Endothelial cell of umbilical vein (primary cell): ENCODE results near the gene OLFM1. TPM values are rescaled to one million over a fixed set of nuclear protein-coding genes. Genes with fewer than 3 reads are reported as not detected.

Experiments used
- BruUV-seq: library from RNA; stranded (reverse); fragments of 400-500 nt; replicated peaks from 2 replicates; lab custom pipeline; 2021; lab: Mats Ljungman, UMichigan
- CTCF ChIA-PET: fragments of 300-600, 350-600 bp; sonication (Branson Sonifier 250); formaldehyde crosslinking; loops from one replicate; lab custom pipeline; 2021; ENCODE audit warnings: antibody characterized with exemption, inconsistent platforms; lab: Charles Lee
- POLR2A ChIA-PET: fragments of 300-600, 350-600 bp; sonication (Branson Sonifier 250); formaldehyde crosslinking; loops from one replicate; lab custom pipeline; 2021; ENCODE audit warnings: antibody characterized with exemption, inconsistent platforms; lab: Charles Lee
- DNase-seq: peaks from one replicate; pipeline ENCODE4 v3.0.0-alpha.2; 2011; ENCODE audit warnings: low read depth, low spot score
- FAIRE-seq: peaks from 2 replicates; lab custom pipeline; 2011; peaks lifted over from hg19 to GRCh38; lab: Jason Lieb, UNC
- H2AFZ ChIP-seq: 2 replicates; pipeline ENCODE4 v1.6.0; 2012; ENCODE audit warnings: low read depth, low read length, control low read depth, inconsistent platforms
- H3K27ac ChIP-seq: 2 replicates; pipeline ENCODE4 v1.5.1; 2011; ENCODE audit warnings: low read depth, mild to moderate bottlenecking, control low read depth, low read length, moderate library complexity; ENCODE audit not compliant: insufficient read depth
- H3K27me3 ChIP-seq, 2 experiments: 2 replicates each; pipeline versions ENCODE4 v1.6.0 to v1.6.1; 2011; ENCODE audit warnings: low read length in 2 of 2, mixed read lengths in 1 of 2; ENCODE audit not compliant: control insufficient read depth in 2 of 2, insufficient read depth in 2 of 2
- H3K36me3 ChIP-seq, 2 experiments: 2 replicates in 1 of 2; 3 replicates in 1 of 2; pipeline ENCODE4 v1.5.1; 2011; ENCODE audit warnings: low read length in 2 of 2, mild to moderate bottlenecking in 1 of 2, moderate library complexity in 1 of 2; ENCODE audit not compliant: control insufficient read depth in 2 of 2, insufficient read depth in 2 of 2; ENCODE audit errors: extremely low read depth in 1 of 2
- H3K4me1 ChIP-seq: 3 replicates; pipeline ENCODE4 v1.5.1; 2011; ENCODE audit warnings: mild to moderate bottlenecking, low read length; ENCODE audit not compliant: control insufficient read depth, insufficient read depth; ENCODE audit errors: extremely low read depth
- H3K4me2 ChIP-seq: 2 replicates; pipeline ENCODE4 v1.6.1; 2011; ENCODE audit warnings: low read length, control low read depth, mixed read lengths; ENCODE audit not compliant: insufficient read depth
- H3K4me3 ChIP-seq, 3 experiments: fragments of 200-600 bp in 1 of 3; sonication (generic), shearing (Covaris generic) in 1 of 3; replicated peaks in 1 of 3; 2 replicates each; pipeline ENCODE4 v1.5.1; 2011 to 2016; ENCODE audit warnings: control low read depth in 3 of 3, low read length in 3 of 3, mild to moderate bottlenecking in 2 of 3, inconsistent platforms in 1 of 3, low read depth in 1 of 3, moderate library complexity in 1 of 3; ENCODE audit not compliant: insufficient read depth in 1 of 3
- H3K79me2 ChIP-seq: 2 replicates; pipeline ENCODE4 v1.6.0; 2012; ENCODE audit warnings: low read length, inconsistent platforms; ENCODE audit not compliant: control insufficient read depth, insufficient read depth
- H3K9ac ChIP-seq: replicated peaks from 2 replicates; pipeline ENCODE3; 2011; ENCODE audit warnings: low read length, control low read depth; ENCODE audit not compliant: insufficient read depth; ENCODE audit errors: extremely low read depth
- H3K9me1 ChIP-seq: replicated peaks from 3 replicates; pipeline ENCODE4 v1.6.0; 2011; ENCODE audit warnings: mild to moderate bottlenecking, low read length; ENCODE audit not compliant: control insufficient read depth, insufficient read depth; ENCODE audit errors: extremely low read depth
- H3K9me3 ChIP-seq: replicated peaks from 2 replicates; pipeline ENCODE4 v1.5.1; 2012; ENCODE audit warnings: low read length, inconsistent platforms; ENCODE audit not compliant: control insufficient read depth, insufficient read depth
- H4K20me1 ChIP-seq: replicated peaks from 2 replicates; pipeline ENCODE3; 2011; ENCODE audit warnings: mild to moderate bottlenecking, low read length; ENCODE audit not compliant: control insufficient read depth, insufficient read depth; ENCODE audit errors: extremely low read depth
- CTCF ChIP-seq, 2 donors: IDR thresholded peaks; 1 replicate in 1 of 2; 2 replicates in 1 of 2; pipeline ENCODE4 v1.5.1; 2011; ENCODE audit warnings: low read length in 2 of 2, mild to moderate bottlenecking in 2 of 2, moderate library complexity in 2 of 2, control low read depth in 1 of 2, inconsistent platforms in 1 of 2, low read depth in 1 of 2; ENCODE audit not compliant: insufficient read depth in 1 of 2; ENCODE audit errors: extremely low read depth in 1 of 2
- EZH2 ChIP-seq: IDR thresholded peaks from 2 replicates; pipeline ENCODE4 v1.6.1; 2012; ENCODE audit warnings: borderline replicate concordance, low read depth, mild to moderate bottlenecking, moderate library complexity, low read length, inconsistent platforms; ENCODE audit not compliant: severe bottlenecking
- FOS ChIP-seq: IDR thresholded peaks from 2 replicates; pipeline ENCODE4 v1.6.1; 2011; ENCODE audit warnings: mild to moderate bottlenecking, low read length, moderate library complexity, borderline replicate concordance; ENCODE audit not compliant: insufficient read depth
- GATA2 ChIP-seq: IDR thresholded peaks from 2 replicates; pipeline ENCODE4 v1.7.0; 2011; ENCODE audit warnings: low read depth, mild to moderate bottlenecking, moderate library complexity, mixed read lengths, low read length; ENCODE audit not compliant: insufficient read length, insufficient read depth
- JUN ChIP-seq: IDR thresholded peaks from 2 replicates; pipeline ENCODE4 v1.6.1; 2011; ENCODE audit warnings: borderline replicate concordance, low read depth; ENCODE audit not compliant: insufficient read length, insufficient read depth
- MAX ChIP-seq: IDR thresholded peaks from 2 replicates; pipeline ENCODE4 v1.6.1; 2011; ENCODE audit not compliant: insufficient read depth, insufficient read length
- MYC ChIP-seq: IDR thresholded peaks from one replicate; pipeline ENCODE4 v1.6.1; 2011; ENCODE audit warnings: mild to moderate bottlenecking, low read depth, low read length
- POLR2A ChIP-seq: IDR thresholded peaks from 2 replicates; pipeline ENCODE4 v1.6.1; 2012; ENCODE audit warnings: low read depth, mild to moderate bottlenecking, control low read depth, low read length
- POLR2AphosphoS5 ChIP-seq: IDR thresholded peaks from 2 replicates; pipeline ENCODE4 v1.6.1; 2012; ENCODE audit warnings: low read depth, mild to moderate bottlenecking, control low read depth, low read length, moderate library complexity; ENCODE audit not compliant: insufficient read depth
- dilution Hi-C: fragments of 300-500 bp; cut with MboI; formaldehyde crosslinking; loops from one replicate; pipeline ENCODE4 v1.15.0; 2019; ENCODE audit warnings: low sequenced_read_pairs; ENCODE audit not compliant: extremely low pct_ligation_motif_present
- intact Hi-C: fragments of 100-400 bp; cut with micrococcal nuclease; formaldehyde crosslinking; loops from one replicate; pipeline ENCODE4 v1.10.0; 2022
- polyA plus RNA-seq, 4 experiments: library from polyadenylated mRNA; depleted of rRNA in 3 of 4; stranded (reverse) in 3 of 4; unstranded in 1 of 4; fragments of >200 nt; gene quantifications; 2 replicates each; pipeline versions ENCODE4 v1.2.1 to v1.2.3, GENCODE V29; 2011 to 2012; ENCODE audit warnings: missing spikeins in 1 of 4
- total RNA-seq: library from RNA; stranded (reverse); gene quantifications from 2 replicates; pipeline ENCODE4 v1.2.3, GENCODE V29; 2021

The OLFM1 gene
- total and polyA plus RNA-seq, 2 donors (not counting 3 experiments of a cell fraction or from before 2014, with no cell fraction given), result 0.07 to 0.95 TPM

GRCh38 chr9:135073081-135073740, 14.3 kb upstream of the OLFM1 start:
- Histone ChIP-seq H3K9ac (no peak overlapping the region), H4K20me1 (no peaks in the 10 kb centered on the region), H3K27me3 (peaks cover 0 to 9% of the 10 kb centered on the region in 2 experiments), H3K4me2 (no peak overlapping the region), H3K9me3 (no peaks in the 10 kb centered on the region), H3K9me1 (no peaks in the 10 kb centered on the region), H3K27ac (no peak overlapping the region), H2AFZ (no peak overlapping the region), H3K36me3 (no peaks in the 10 kb centered on the region), H3K79me2 (no peaks in the 10 kb centered on the region), H3K4me3 (no peak overlapping the region), H3K4me1 (no peaks in the 10 kb centered on the region)
- ChIA-PET CTCF (interaction anchor here (1.2 kb wide), 1 partner anchor 13 kb away, joined by 4 read pairs; no protein-coding TSS in a partner anchor), POLR2A (interaction anchor here (0.7 kb wide), 1 partner anchor 376 kb away, joined by 10 read pairs; no protein-coding TSS in a partner anchor)
- dilution Hi-C loops, result no loop called here
- BruUV-seq, result no TSS peak
- FAIRE-seq (no peak), DNase-seq (no peak)
- TF ChIP-seq JUN, result no peak
- no peak for TF ChIP-seq EZH2
- TF ChIP-seq POLR2AphosphoS5, result no peak
- no peak for TF ChIP-seq GATA2
- no peak for TF ChIP-seq FOS
- intact Hi-C loops, result no loop called here

GRCh38 chr9:135073741-135074305, 13.6 kb upstream of the OLFM1 start:
- no peak for FAIRE-seq

More at GRCh38 chr9:135073741-135074305, 13.6 kb upstream of the OLFM1 start:
- BruUV-seq, result no TSS peak
- Histone ChIP-seq H4K20me1 (no peaks in the 10 kb centered on the region), H2AFZ (no peak overlapping the region), H3K4me2 (no peak overlapping the region), H3K9me1 (no peaks in the 10 kb centered on the region), H3K27me3 (peaks cover 0 to 9% of the 10 kb centered on the region in 2 experiments), H3K4me1 (no peaks in the 10 kb centered on the region), H3K27ac (no peak overlapping the region), H3K79me2 (no peaks in the 10 kb centered on the region), H3K9me3 (no peaks in the 10 kb centered on the region), H3K4me3 (no peak overlapping the region), H3K9ac (no peak overlapping the region), H3K36me3 (no peaks in the 10 kb centered on the region)
- dilution Hi-C loops, result no loop called here
- TF ChIP-seq GATA2 (no peak), EZH2 (no peak), FOS (no peak), JUN (no peak), MAX (no peak), POLR2A (no peak), MYC (no peak), CTCF (IDR thresholded peaks at IDR 0.05; ENCODE audit: extremely low read depth in 1 of 2, insufficient read depth in 1 of 2, low read depth in 1 of 2, low read length in 2 of 2) (no peak)
- ChIA-PET POLR2A (interaction anchor here (0.7 kb wide), 1 partner anchor 375 kb away, joined by 10 read pairs; no protein-coding TSS in a partner anchor), CTCF (interaction anchor here (1.2 kb wide), 1 partner anchor 12 kb away, joined by 4 read pairs; no protein-coding TSS in a partner anchor)
- DNase-seq, result no peak
- intact Hi-C loops, result no loop called here
